Measurements from ENCODE around the gene LDB2. TPM values are rescaled to one million over a fixed set of nuclear protein-coding genes. Genes with fewer than 3 reads are reported as not detected.
A peak's percentile ranks its signal among the peaks of the same experiment; 100 is the strongest.

LDB2 gene
- total RNA-seq, 2 donors from 2014 or later: 3.2 to 7.9 TPM

GRCh38 chr4:16909281-16909680 is 10.8 kb upstream of the LDB2 start:
- no peak overlapping the region for H3K4me3 ChIP-seq
- intact Hi-C loops (cut with DNase I): no loop called here
- no peaks in the 10 kb centered on the region for H3K27me3 ChIP-seq
- H3K4me1 ChIP-seq: no peaks in the 10 kb centered on the region
- H3K9ac ChIP-seq (ENCODE audit: low read depth in 2 of 2, low read length in 2 of 2): no peak overlapping the region
- DNase-seq: no peak
- no peak overlapping the region for H3K27ac ChIP-seq
- TF ChIP-seq, protein P1, sequence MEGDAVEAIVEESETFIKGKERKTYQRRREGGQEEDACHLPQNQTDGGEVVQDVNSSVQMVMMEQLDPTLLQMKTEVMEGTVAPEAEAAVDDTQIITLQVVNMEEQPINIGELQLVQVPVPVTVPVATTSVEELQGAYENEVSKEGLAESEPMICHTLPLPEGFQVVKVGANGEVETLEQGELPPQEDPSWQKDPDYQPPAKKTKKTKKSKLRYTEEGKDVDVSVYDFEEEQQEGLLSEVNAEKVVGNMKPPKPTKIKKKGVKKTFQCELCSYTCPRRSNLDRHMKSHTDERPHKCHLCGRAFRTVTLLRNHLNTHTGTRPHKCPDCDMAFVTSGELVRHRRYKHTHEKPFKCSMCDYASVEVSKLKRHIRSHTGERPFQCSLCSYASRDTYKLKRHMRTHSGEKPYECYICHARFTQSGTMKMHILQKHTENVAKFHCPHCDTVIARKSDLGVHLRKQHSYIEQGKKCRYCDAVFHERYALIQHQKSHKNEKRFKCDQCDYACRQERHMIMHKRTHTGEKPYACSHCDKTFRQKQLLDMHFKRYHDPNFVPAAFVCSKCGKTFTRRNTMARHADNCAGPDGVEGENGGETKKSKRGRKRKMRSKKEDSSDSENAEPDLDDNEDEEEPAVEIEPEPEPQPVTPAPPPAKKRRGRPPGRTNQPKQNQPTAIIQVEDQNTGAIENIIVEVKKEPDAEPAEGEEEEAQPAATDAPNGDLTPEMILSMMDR (IDR thresholded peaks at IDR 0.05): no peak
- H3K9me3 ChIP-seq: no peaks in the 10 kb centered on the region
- no peaks in the 10 kb centered on the region for H3K36me3 ChIP-seq

- Histone ChIP-seq H3K27ac (no peak overlapping the region), H3K9ac (ENCODE audit: low read depth in 2 of 2, low read length in 2 of 2) (no peak overlapping the region), H3K9me3 (no peaks in the 10 kb centered on the region), H3K36me3 (no peaks in the 10 kb centered on the region), H3K4me1 (no peaks in the 10 kb centered on the region), H3K4me3 (no peak overlapping the region), H3K27me3 (no peaks in the 10 kb centered on the region)
- TF ChIP-seq, protein P1 (IDR thresholded peaks at IDR 0.05): no peak
- intact Hi-C loops (cut with DNase I): no loop called here
- no peak for DNase-seq
Measured at GRCh38 chr4:16908377-16909021, 10.1 kb upstream of the LDB2 start.

DNA sequence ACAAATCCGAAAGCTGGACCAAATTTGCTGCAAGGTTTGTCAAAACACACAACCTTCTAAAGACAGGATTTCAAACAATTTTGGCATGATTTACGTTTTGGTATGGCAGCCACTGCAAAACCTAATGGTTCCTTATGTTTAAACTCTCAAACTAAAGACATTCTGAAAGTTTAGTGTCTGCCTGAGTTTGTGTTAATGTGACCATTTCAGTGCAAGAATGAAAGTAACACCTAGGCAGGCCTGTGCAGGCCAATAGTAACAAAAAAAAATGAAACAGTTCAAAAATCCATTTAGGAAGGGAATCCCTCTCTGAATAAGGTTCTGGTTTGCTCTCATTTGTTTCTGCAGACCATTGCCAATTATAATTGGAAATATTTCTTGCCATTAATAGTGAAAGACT is 1.9 kb upstream of the LDB2 start:
- no peak overlapping the region for H3K9ac ChIP-seq (ENCODE audit: low read depth in 2 of 2, low read length in 2 of 2)
- H3K36me3 ChIP-seq: no peaks in the 10 kb centered on the region
- TF ChIP-seq, protein P1 (IDR thresholded peaks at IDR 0.05): no peak
- intact Hi-C loops (cut with DNase I): no loop called here
- H3K9me3 ChIP-seq: no peaks in the 10 kb centered on the region
- no peaks in the 10 kb centered on the region for H3K27me3 ChIP-seq
- no peak for DNase-seq
- no peak overlapping the region for H3K27ac ChIP-seq
- H3K4me1 ChIP-seq: no peaks in the 10 kb centered on the region
- H3K4me3 ChIP-seq: no peak overlapping the region

GRCh38 chr4:16896881-16897750 is 1.3 kb downstream of the LDB2 start:
- H3K9ac ChIP-seq (ENCODE audit: low read depth in 2 of 2, low read length in 2 of 2): no peak overlapping the region

GRCh38 chr4:16894406-16894805 is 4.0 kb downstream of the LDB2 start:
- no peak overlapping the region for H3K9ac ChIP-seq (ENCODE audit: low read depth in 2 of 2, low read length in 2 of 2)
- H3K4me3 ChIP-seq: no peak overlapping the region
- DNase-seq: no peak
- no peaks in the 10 kb centered on the region for H3K9me3 ChIP-seq
- TF ChIP-seq, protein P1 (IDR thresholded peaks at IDR 0.05): no peak
- H3K27me3 ChIP-seq: no peaks in the 10 kb centered on the region
- H3K36me3 ChIP-seq: no peaks in the 10 kb centered on the region
- H3K4me1 ChIP-seq: no peaks in the 10 kb centered on the region
- intact Hi-C loops (cut with DNase I): no loop called here
- H3K27ac ChIP-seq: no peak overlapping the region

More at GRCh38 chr4:16896881-16897750, 1.3 kb downstream of the LDB2 start:
- H3K27ac ChIP-seq: peak overlapping the region; percentile 55
- DNase-seq: no peak
- intact Hi-C loops (cut with DNase I): no loop called here
- TF ChIP-seq, protein P1 (IDR thresholded peaks at IDR 0.05): no peak
- H3K36me3 ChIP-seq: no peaks in the 10 kb centered on the region
- H3K27me3 ChIP-seq: no peaks in the 10 kb centered on the region
- H3K9me3 ChIP-seq: no peaks in the 10 kb centered on the region
- H3K4me1 ChIP-seq: no peaks in the 10 kb centered on the region
- H3K4me3 ChIP-seq: peak overlapping the region; percentile 19

Data from colonic mucosa (tissue), 4 donors.